GM12878 (cell line): ENCODE data around the gene PANX2. TPM values are rescaled to one million over a fixed set of nuclear protein-coding genes. Genes with fewer than 3 reads are reported as not detected.

Experiments
- ATAC-seq: fragments of 200-7000 bp; cut with Tn5 transposase; 3 replicates; pipeline ENCODE4 v1.9.1; 2020; ENCODE audit warnings: mild to moderate bottlenecking, moderate library complexity
- BruUV-seq: library from RNA; stranded (reverse); fragments of 400-500 nt; replicated peaks from 2 replicates; lab custom pipeline; 2021; lab: Mats Ljungman, UMichigan
- CTCF ChIA-PET: fragments of 300-600 bp; sonication (Branson Sonifier 250); formaldehyde crosslinking; extraction: SDS; loops from one replicate; lab custom pipeline; 2021; ENCODE audit warnings: inconsistent platforms; lab: Yijun Ruan, JAX
- POLR2A ChIA-PET: fragments of 350-600 bp; formaldehyde crosslinking; extraction: SDS; loops from one replicate; lab custom pipeline; 2021; ENCODE audit warnings: inconsistent platforms; lab: Charles Lee
- RAD21 ChIA-PET: fragments of 300-600 bp; sonication (Branson Sonifier 250); formaldehyde crosslinking; loops from one replicate; lab custom pipeline; 2023; ENCODE audit warnings: antibody characterized with exemption; ENCODE audit not compliant: unreplicated experiment; lab: Charles Lee
- SMC1A ChIA-PET: fragments of 300-600 bp; sonication (Branson Sonifier 250); formaldehyde crosslinking; loops from one replicate; lab custom pipeline; 2023; ENCODE audit not compliant: unreplicated experiment, uncharacterized antibody; lab: Charles Lee
- DNase-seq: peaks from one replicate; pipeline ENCODE4 v3.0.0-alpha.2; 2011; ENCODE audit warnings: low read depth, low spot score
- FAIRE-seq: peaks from 3 replicates; lab custom pipeline; 2011; peaks lifted over from hg19 to GRCh38; lab: Jason Lieb, UNC
- H2AFZ ChIP-seq: 2 replicates; pipeline ENCODE4 v1.6.0; 2011; ENCODE audit warnings: low read depth, low read length, control low read depth; ENCODE audit not compliant: control insufficient read depth
- H3K27ac ChIP-seq: 2 replicates; pipeline ENCODE4 v1.5.1; 2011; ENCODE audit warnings: control low read depth; ENCODE audit not compliant: control insufficient read depth, insufficient read depth
- H3K27me3 ChIP-seq, 2 experiments: replicated peaks in 1 of 2; 2 replicates each; pipeline versions ENCODE4 v1.6.0 to v1.6.1; 2011; ENCODE audit warnings: low read length in 1 of 2; ENCODE audit not compliant: control insufficient read depth in 2 of 2, insufficient read depth in 2 of 2
- H3K36me3 ChIP-seq, 2 experiments: 2 replicates each; pipeline ENCODE4 v1.5.1; 2011; ENCODE audit warnings: low read length in 1 of 2; ENCODE audit not compliant: control insufficient read depth in 2 of 2, insufficient read depth in 2 of 2
- H3K4me1 ChIP-seq: 2 replicates; pipeline ENCODE4 v1.6.1; 2011; ENCODE audit warnings: mild to moderate bottlenecking, low read length, moderate library complexity, mixed read lengths; ENCODE audit not compliant: control insufficient read depth, insufficient read depth
- H3K4me2 ChIP-seq: 2 replicates; pipeline ENCODE4 v1.6.0; 2011; ENCODE audit warnings: control low read depth; ENCODE audit not compliant: control insufficient read depth, insufficient read depth
- H3K4me3 ChIP-seq: fragments of 200-600 bp; sonication (generic); 2 replicates; pipeline ENCODE4 v1.5.1; 2016
- H3K79me2 ChIP-seq: 2 replicates; pipeline ENCODE4 v1.6.0; 2011; ENCODE audit warnings: low read length; ENCODE audit not compliant: control insufficient read depth, insufficient read depth
- H3K9ac ChIP-seq: 2 replicates; pipeline ENCODE4 v1.8.0; 2011; ENCODE audit warnings: low read length, control low read depth, mixed read lengths; ENCODE audit not compliant: control insufficient read depth, insufficient read depth
- H3K9me3 ChIP-seq: replicated peaks from 3 replicates; pipeline ENCODE4 v1.5.1; 2011; ENCODE audit warnings: mild to moderate bottlenecking, low read length; ENCODE audit not compliant: control insufficient read depth, insufficient read depth
- H4K20me1 ChIP-seq: 2 replicates; pipeline ENCODE4 v1.6.0; 2011; ENCODE audit not compliant: control insufficient read depth, insufficient read depth
- DPF2 ChIP-seq: fragments of 450-650 bp; IDR thresholded peaks from 2 replicates; pipeline ENCODE4 v1.6.1; 2017; ENCODE audit warnings: mild to moderate bottlenecking
- HCFC1 ChIP-seq: fragments of 150-350 bp; IDR thresholded peaks from 2 replicates; pipeline ENCODE4 v1.6.1; 2014; ENCODE audit warnings: low read length
- IKZF1 ChIP-seq: fragments of 450-650 bp; conservative IDR thresholded peaks from 2 replicates; pipeline ENCODE4 v1.6.1; 2017; ENCODE audit warnings: antibody characterized with exemption, mild to moderate bottlenecking
- IKZF2 ChIP-seq, 2 experiments: fragments of 450-650 bp; IDR thresholded peaks; 2 replicates each; pipeline ENCODE4 v1.6.1; 2017; ENCODE audit warnings: mild to moderate bottlenecking in 2 of 2, moderate library complexity in 2 of 2
- LARP7 ChIP-seq: fragments of 450-650 bp; IDR thresholded peaks from 2 replicates; pipeline ENCODE4 v1.6.1; 2017; ENCODE audit warnings: mild to moderate bottlenecking
- RBBP5 ChIP-seq: fragments of 200-600 bp; sonication (generic); conservative IDR thresholded peaks from 2 replicates; pipeline ENCODE4 v1.6.1; 2016
- SIN3A ChIP-seq: IDR thresholded peaks from 2 replicates; pipeline ENCODE4 v1.6.1; 2012; ENCODE audit warnings: low read depth, low read length, improper control_type of control experiment
- SPI1 ChIP-seq: IDR thresholded peaks from 2 replicates; pipeline ENCODE4 v1.6.1; 2011; ENCODE audit warnings: low read depth, mild to moderate bottlenecking, low read length, moderate library complexity, borderline replicate concordance; ENCODE audit not compliant: insufficient read depth
- SUPT20H ChIP-seq: IDR thresholded peaks from 2 replicates; pipeline ENCODE4 v1.6.1; 2011; ENCODE audit warnings: low read depth, mild to moderate bottlenecking, low read length, moderate library complexity, borderline replicate concordance; ENCODE audit not compliant: control insufficient read depth
- ZSCAN29 ChIP-seq: fragments of 450-650 bp; IDR thresholded peaks from 2 replicates; pipeline ENCODE4 v1.6.1; 2017; ENCODE audit warnings: mild to moderate bottlenecking, moderate library complexity
- WGBS: methylation state at CpG from one replicate; pipeline ENCODE4 v1.1.6; 2016; ENCODE audit warnings: low lambda C conversion rate; ENCODE audit not compliant: insufficient replicate concordance, insufficient coverage; ENCODE audit errors: missing lambda C conversion rate; 5-methylcytosine and 5-hydroxymethylcytosine counted together
- in situ Hi-C: fragments of 300-500 bp; cut with MboI; formaldehyde crosslinking; loops from 9 replicates; pipeline ENCODE4 v1.14.3; 2018; ENCODE audit warnings: mixed read lengths
- intact Hi-C: fragments of 100-400 bp; cut with micrococcal nuclease; formaldehyde crosslinking; loops from one replicate; pipeline ENCODE4 v1.14.2; 2022; ENCODE audit not compliant: unreplicated experiment
- polyA plus RNA-seq, 11 experiments: library from polyadenylated mRNA; depleted of rRNA in 4 of 11; unstranded in 6 of 11; stranded (reverse) in 5 of 11; fragments of >200 nt; fragmentation: Nextera tagmentation in 4 of 11; fragmentation: Illumina TruSeq in 1 of 11; extraction: Ambion mirVana in 4 of 11; extraction: Trizol in 1 of 11; gene quantifications; 1 replicate in 1 of 11; 2 replicates in 10 of 11; pipeline versions ENCODE4 v1.2.1 to v1.2.3, GENCODE V29; 2011 to 2016; ENCODE audit warnings: inconsistent platforms in 2 of 11, missing spikeins in 2 of 11, low read depth in 1 of 11
- total RNA-seq, 4 experiments: library from RNA; depleted of rRNA in 3 of 4; stranded (reverse); fragments of >200 nt in 3 of 4; fragmentation: Illumina TruSeq in 1 of 4; extraction: Trizol in 1 of 4; gene quantifications; 2 replicates each; pipeline versions ENCODE4 v1.2.1 to v1.2.3, GENCODE V29; 2013 to 2021
- TF ChIP-seq, protein P1 (sequence below): IDR thresholded peaks from 2 replicates; pipeline ENCODE4 v1.6.1; 2012; ENCODE audit warnings: mild to moderate bottlenecking, low read depth, low read length

PANX2 gene
- total and polyA plus RNA-seq, 10 of the 15 experiments (the other 5 are each of a cell fraction or from before 2014, with no cell fraction given): 0.04 to 0.44 (median 0.17) TPM; not detected in 5

GRCh38 chr22:50173311-50173982 lies 2.9 kb downstream of the PANX2 start:
- Histone ChIP-seq H3K36me3 (no peaks in the 10 kb centered on the region), H3K9me3 (no peaks in the 10 kb centered on the region), H3K27ac (no peak overlapping the region), H3K4me1 (peaks cover 6% of the 10 kb centered on the region), H3K79me2 (no peaks in the 10 kb centered on the region), H3K9ac (no peak overlapping the region), H3K4me3 (no peak overlapping the region), H3K27me3 (peaks cover 2 to 5% of the 10 kb centered on the region in 2 experiments; a peak in 3 of 4 replicates), H3K4me2 (no peak overlapping the region), H4K20me1 (no peaks in the 10 kb centered on the region), H2AFZ (no peak overlapping the region; the same call in 1 of the 2 replicates)
- 41% methylated on average over 26 of the region's 26 CpGs for WGBS
- TF ChIP-seq, protein P1, sequence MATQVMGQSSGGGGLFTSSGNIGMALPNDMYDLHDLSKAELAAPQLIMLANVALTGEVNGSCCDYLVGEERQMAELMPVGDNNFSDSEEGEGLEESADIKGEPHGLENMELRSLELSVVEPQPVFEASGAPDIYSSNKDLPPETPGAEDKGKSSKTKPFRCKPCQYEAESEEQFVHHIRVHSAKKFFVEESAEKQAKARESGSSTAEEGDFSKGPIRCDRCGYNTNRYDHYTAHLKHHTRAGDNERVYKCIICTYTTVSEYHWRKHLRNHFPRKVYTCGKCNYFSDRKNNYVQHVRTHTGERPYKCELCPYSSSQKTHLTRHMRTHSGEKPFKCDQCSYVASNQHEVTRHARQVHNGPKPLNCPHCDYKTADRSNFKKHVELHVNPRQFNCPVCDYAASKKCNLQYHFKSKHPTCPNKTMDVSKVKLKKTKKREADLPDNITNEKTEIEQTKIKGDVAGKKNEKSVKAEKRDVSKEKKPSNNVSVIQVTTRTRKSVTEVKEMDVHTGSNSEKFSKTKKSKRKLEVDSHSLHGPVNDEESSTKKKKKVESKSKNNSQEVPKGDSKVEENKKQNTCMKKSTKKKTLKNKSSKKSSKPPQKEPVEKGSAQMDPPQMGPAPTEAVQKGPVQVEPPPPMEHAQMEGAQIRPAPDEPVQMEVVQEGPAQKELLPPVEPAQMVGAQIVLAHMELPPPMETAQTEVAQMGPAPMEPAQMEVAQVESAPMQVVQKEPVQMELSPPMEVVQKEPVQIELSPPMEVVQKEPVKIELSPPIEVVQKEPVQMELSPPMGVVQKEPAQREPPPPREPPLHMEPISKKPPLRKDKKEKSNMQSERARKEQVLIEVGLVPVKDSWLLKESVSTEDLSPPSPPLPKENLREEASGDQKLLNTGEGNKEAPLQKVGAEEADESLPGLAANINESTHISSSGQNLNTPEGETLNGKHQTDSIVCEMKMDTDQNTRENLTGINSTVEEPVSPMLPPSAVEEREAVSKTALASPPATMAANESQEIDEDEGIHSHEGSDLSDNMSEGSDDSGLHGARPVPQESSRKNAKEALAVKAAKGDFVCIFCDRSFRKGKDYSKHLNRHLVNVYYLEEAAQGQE: no peak
- TF ChIP-seq RBBP5 (no peak), DPF2 (peak; percentile 69; the same call in 1 of the 2 replicates), SPI1 (peak; percentile 90), SUPT20H (no peak), HCFC1 (no peak), ZSCAN29 (no peak), IKZF2 (IDR thresholded peaks at IDR 0.05) (peak; percentile 21 to 44; a peak in 2 of 4 replicates), LARP7 (0 out of 2 replicates have a peak, but pooled peaks have one; percentile 32), IKZF1 (peak; percentile 69), SIN3A (no peak)
- ChIA-PET CTCF (interaction anchor here (1.0 kb wide), 1 partner anchor 23 kb away, joined by 3 read pairs; no protein-coding TSS in a partner anchor), SMC1A (no interaction called here), RAD21 (no interaction called here), POLR2A (interaction anchor here (0.6 to 1.4 kb wide), 2 partner anchors 15 to 17 kb away, joined by 5 to 6 read pairs; no protein-coding TSS in a partner anchor)
- intact Hi-C loops (no loop called here), in situ Hi-C loops (no loop called here)
- FAIRE-seq: no peak
- peak; percentile 95 for ATAC-seq
- no TSS peak for BruUV-seq
- DNase-seq: no peak
